HepG2 (cell line): ENCODE data around the gene METTL22. TPM values are rescaled to one million over a fixed set of nuclear protein-coding genes. Genes with fewer than 3 reads are reported as not detected.

Experiments
- AHR ChIP-seq: IDR thresholded peaks from 2 replicates; pipeline ENCODE4 v1.6.1; 2018; ENCODE audit warnings: missing genetic modification reagents, missing compliant biosample characterization
- ATRX ChIP-seq: sonication (generic); formaldehyde crosslinking; IDR thresholded peaks from 2 replicates; pipeline ENCODE4 v1.4.0; 2020; ENCODE audit warnings: missing genetic modification reagents, borderline replicate concordance
- CHD4 ChIP-seq: fragments of 200-600 bp; sonication (generic); IDR thresholded peaks from 2 replicates; pipeline ENCODE4 v1.7.0; 2017; ENCODE audit warnings: mild to moderate bottlenecking, low read length, borderline replicate concordance
- DNMT3B ChIP-seq: conservative IDR thresholded peaks from 2 replicates; pipeline ENCODE4 v1.6.1; 2016; ENCODE audit warnings: missing biosample characterization, control low read depth
- ETS1 ChIP-seq: sonication (generic); formaldehyde crosslinking; IDR thresholded peaks from 2 replicates; pipeline ENCODE4 v1.4.0; 2020; ENCODE audit warnings: missing genetic modification reagents
- HMGA1 ChIP-seq: sonication (generic); formaldehyde crosslinking; conservative IDR thresholded peaks from 2 replicates; pipeline ENCODE4 v1.4.0; 2020; ENCODE audit warnings: missing genetic modification reagents
- IKZF1 ChIP-seq: fragments of 450-650 bp; IDR thresholded peaks from 2 replicates; pipeline ENCODE4 v1.7.1; 2016
- JUN ChIP-seq: sonication (generic); formaldehyde crosslinking; IDR thresholded peaks from 2 replicates; pipeline ENCODE4 v1.4.0; 2020; ENCODE audit warnings: mild to moderate bottlenecking, missing genetic modification reagents
- NFIB ChIP-seq: sonication (generic); formaldehyde crosslinking; IDR thresholded peaks from 2 replicates; pipeline ENCODE4 v1.9.0; 2021; ENCODE audit warnings: missing genetic modification reagents, mild to moderate bottlenecking, borderline replicate concordance
- ONECUT2 ChIP-seq: sonication (generic); formaldehyde crosslinking; IDR thresholded peaks from 2 replicates; pipeline ENCODE4 v1.4.0; 2020; ENCODE audit warnings: missing genetic modification reagents
- RNF219 ChIP-seq: sonication (generic); formaldehyde crosslinking; IDR thresholded peaks from 2 replicates; pipeline ENCODE4 v1.5.0; 2020; ENCODE audit warnings: mild to moderate bottlenecking, missing genetic modification reagents
- SALL1 ChIP-seq: sonication (generic); formaldehyde crosslinking; IDR thresholded peaks from 2 replicates; pipeline ENCODE4 v1.8.0; 2022; ENCODE audit warnings: mild to moderate bottlenecking, missing genetic modification reagents
- SIN3A ChIP-seq: IDR thresholded peaks from 2 replicates; pipeline ENCODE4 v1.6.1; 2011; ENCODE audit warnings: low read depth, mild to moderate bottlenecking, control low read depth, low read length, borderline replicate concordance
- SP140L ChIP-seq: sonication (generic); formaldehyde crosslinking; IDR thresholded peaks from 2 replicates; pipeline ENCODE4 v1.4.0; 2020; ENCODE audit warnings: missing genetic modification reagents, borderline replicate concordance
- SRSF1 ChIP-seq: fragments of 200-400 bp; formaldehyde crosslinking; optimal IDR thresholded peaks from 2 replicates; pipeline ENCODE3; 2017; ENCODE audit warnings: mild to moderate bottlenecking, low read depth, low read length, moderate library complexity
- THAP7 ChIP-seq: sonication (generic); formaldehyde crosslinking; IDR thresholded peaks from 2 replicates; pipeline ENCODE4 v1.8.1; 2023; ENCODE audit warnings: mild to moderate bottlenecking, missing genetic modification reagents
- THYN1 ChIP-seq: sonication (generic); formaldehyde crosslinking; IDR thresholded peaks from 2 replicates; pipeline ENCODE4 v1.8.1; 2023; ENCODE audit warnings: low read depth, mild to moderate bottlenecking, moderate library complexity, missing genetic modification reagents, borderline replicate concordance
- ZKSCAN1 ChIP-seq: fragments of 150-350 bp; IDR thresholded peaks from 2 replicates; pipeline ENCODE4 v1.6.1; 2014; ENCODE audit warnings: low read length
- ZMYM4 ChIP-seq: sonication (generic); formaldehyde crosslinking; IDR thresholded peaks from 2 replicates; pipeline ENCODE4 v1.8.1; 2023; ENCODE audit warnings: mild to moderate bottlenecking, missing genetic modification reagents
- ZNF234 ChIP-seq: sonication (generic); formaldehyde crosslinking; conservative IDR thresholded peaks from 2 replicates; pipeline ENCODE4 v1.5.1; 2020; ENCODE audit warnings: mild to moderate bottlenecking, missing genetic modification reagents
- ZNF281 ChIP-seq: sonication (generic); formaldehyde crosslinking; IDR thresholded peaks from 2 replicates; pipeline ENCODE4 v1.4.0; 2020; ENCODE audit warnings: missing genetic modification reagents, borderline replicate concordance
- ZNF326 ChIP-seq: sonication (generic); formaldehyde crosslinking; IDR thresholded peaks from 2 replicates; pipeline ENCODE4 v1.4.0; 2020; ENCODE audit warnings: missing genetic modification reagents, borderline replicate concordance
- ZNF383 ChIP-seq: sonication (generic); formaldehyde crosslinking; IDR thresholded peaks from 2 replicates; pipeline ENCODE4 v1.4.0; 2020; ENCODE audit warnings: missing genetic modification reagents, mild to moderate bottlenecking, borderline replicate concordance
- ZNF550 ChIP-seq: sonication (generic); formaldehyde crosslinking; IDR thresholded peaks from 2 replicates; pipeline ENCODE4 v1.4.0; 2020; ENCODE audit warnings: mild to moderate bottlenecking, missing genetic modification reagents, borderline replicate concordance
- ZNF629 ChIP-seq: sonication (generic); formaldehyde crosslinking; conservative IDR thresholded peaks from 2 replicates; pipeline ENCODE4 v1.5.0; 2020; ENCODE audit warnings: missing genetic modification reagents
- polyA plus RNA-seq, 8 experiments: library from polyadenylated mRNA; depleted of rRNA in 3 of 8; stranded (reverse) in 7 of 8; unstranded in 1 of 8; fragments of >200 nt; fragmentation: Illumina TruSeq in 4 of 8; extraction: Trizol in 4 of 8; gene quantifications; 2 replicates each; pipeline versions ENCODE4 v1.2.1 to v1.2.3, GENCODE V29; 2011 to 2016; ENCODE audit warnings: low read depth in 4 of 8, missing spikeins in 1 of 8, mixed read lengths in 1 of 8; ENCODE audit not compliant: insufficient read depth in 1 of 8
- total RNA-seq, 5 experiments: library from RNA; depleted of rRNA; stranded (reverse); fragments of >200 nt; fragmentation: Illumina TruSeq; extraction: Trizol; gene quantifications; 2 replicates each; pipeline ENCODE4 v1.2.3, GENCODE V29; 2016; ENCODE audit warnings: low read depth in 1 of 5

METTL22 gene
- total and polyA plus RNA-seq, 2 of the 13 experiments (the other 11 are each of a cell fraction or from before 2014, with no cell fraction given), result 36.2 to 94.8 TPM

- TF ChIP-seq CHD4 (no peak), ZNF629 (CRISPR knock-in tag) (no peak), RNF219 (CRISPR knock-in tag) (no peak; the same call in 1 of the 2 replicates), HMGA1 (CRISPR knock-in tag) (no peak), DNMT3B (CRISPR knock-in tag) (no peak), ATRX (CRISPR knock-in tag) (no peak), SRSF1 (peak; percentile 44), THAP7 (no peak), ZNF281 (no peak; the same call in 1 of the 2 replicates), AHR (CRISPR knock-in tag) (no peak; the same call in 1 of the 2 replicates), ZNF234 (CRISPR knock-in tag) (no peak), ONECUT2 (CRISPR knock-in tag) (0 out of 2 replicates have a peak, but pooled peaks have one; percentile 20), SALL1 (CRISPR knock-in tag) (0 out of 2 replicates have a peak, but pooled peaks have one; percentile 61), SIN3A (peak; percentile 92), JUN (CRISPR knock-in tag) (no peak), ZMYM4 (CRISPR knock-in tag) (peak; percentile 77; the same call in 1 of the 2 replicates), ZKSCAN1 (no peak), ZNF326 (no peak), THYN1 (CRISPR knock-in tag) (no peak), NFIB (no peak), ZNF383 (CRISPR knock-in tag) (no peak), ETS1 (CRISPR knock-in tag) (no peak), ZNF550 (CRISPR knock-in tag) (no peak), SP140L (CRISPR knock-in tag) (no peak), IKZF1 (no peak)
These were observed 53.0 kb downstream of the METTL22 start, which contains the start of gene ABAT (continued) for GRCh38 chr16:8674413-8675022.
